ENCODE data around the gene SERTAD4.

GRCh38 chr1:210222340-210223006, 10.1 kb upstream of the SERTAD4 start:
- TF ChIP-seq, protein P1, sequence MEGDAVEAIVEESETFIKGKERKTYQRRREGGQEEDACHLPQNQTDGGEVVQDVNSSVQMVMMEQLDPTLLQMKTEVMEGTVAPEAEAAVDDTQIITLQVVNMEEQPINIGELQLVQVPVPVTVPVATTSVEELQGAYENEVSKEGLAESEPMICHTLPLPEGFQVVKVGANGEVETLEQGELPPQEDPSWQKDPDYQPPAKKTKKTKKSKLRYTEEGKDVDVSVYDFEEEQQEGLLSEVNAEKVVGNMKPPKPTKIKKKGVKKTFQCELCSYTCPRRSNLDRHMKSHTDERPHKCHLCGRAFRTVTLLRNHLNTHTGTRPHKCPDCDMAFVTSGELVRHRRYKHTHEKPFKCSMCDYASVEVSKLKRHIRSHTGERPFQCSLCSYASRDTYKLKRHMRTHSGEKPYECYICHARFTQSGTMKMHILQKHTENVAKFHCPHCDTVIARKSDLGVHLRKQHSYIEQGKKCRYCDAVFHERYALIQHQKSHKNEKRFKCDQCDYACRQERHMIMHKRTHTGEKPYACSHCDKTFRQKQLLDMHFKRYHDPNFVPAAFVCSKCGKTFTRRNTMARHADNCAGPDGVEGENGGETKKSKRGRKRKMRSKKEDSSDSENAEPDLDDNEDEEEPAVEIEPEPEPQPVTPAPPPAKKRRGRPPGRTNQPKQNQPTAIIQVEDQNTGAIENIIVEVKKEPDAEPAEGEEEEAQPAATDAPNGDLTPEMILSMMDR (conservative IDR thresholded peaks at IDR 0.05; ENCODE audit: low read depth in 2 of 2) = no peak
- TF ChIP-seq POLR2AphosphoS5 (IDR thresholded peaks at IDR 0.05; ENCODE audit: low read depth) (no peak), ZNF331 (CRISPR knock-in tag; IDR thresholded peaks at IDR 0.05; ENCODE audit: low read depth) (no peak)
